Measurements from ENCODE around the gene CD58.

CD58 gene

DNA sequence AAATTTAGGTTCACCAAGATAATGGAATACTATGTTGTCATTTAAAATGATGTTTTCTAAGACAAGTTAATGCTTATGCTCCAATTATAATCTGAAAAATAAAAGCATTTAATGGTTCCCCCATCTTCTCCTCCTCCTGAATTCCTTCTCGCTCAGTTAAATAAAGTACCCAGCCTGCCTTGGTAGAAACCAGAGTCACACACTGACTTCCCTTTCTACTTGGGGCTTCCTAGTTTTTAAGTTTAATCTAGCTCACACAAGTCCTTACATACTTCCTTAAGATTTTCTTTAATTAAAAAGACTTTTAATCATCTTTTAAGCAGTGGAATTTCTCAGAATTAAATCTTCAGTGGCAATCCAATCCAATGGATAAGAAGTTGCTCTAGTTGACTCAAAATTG, 32.9 kb downstream of the CD58 start:
- DNase-seq, result no peak

DNA sequence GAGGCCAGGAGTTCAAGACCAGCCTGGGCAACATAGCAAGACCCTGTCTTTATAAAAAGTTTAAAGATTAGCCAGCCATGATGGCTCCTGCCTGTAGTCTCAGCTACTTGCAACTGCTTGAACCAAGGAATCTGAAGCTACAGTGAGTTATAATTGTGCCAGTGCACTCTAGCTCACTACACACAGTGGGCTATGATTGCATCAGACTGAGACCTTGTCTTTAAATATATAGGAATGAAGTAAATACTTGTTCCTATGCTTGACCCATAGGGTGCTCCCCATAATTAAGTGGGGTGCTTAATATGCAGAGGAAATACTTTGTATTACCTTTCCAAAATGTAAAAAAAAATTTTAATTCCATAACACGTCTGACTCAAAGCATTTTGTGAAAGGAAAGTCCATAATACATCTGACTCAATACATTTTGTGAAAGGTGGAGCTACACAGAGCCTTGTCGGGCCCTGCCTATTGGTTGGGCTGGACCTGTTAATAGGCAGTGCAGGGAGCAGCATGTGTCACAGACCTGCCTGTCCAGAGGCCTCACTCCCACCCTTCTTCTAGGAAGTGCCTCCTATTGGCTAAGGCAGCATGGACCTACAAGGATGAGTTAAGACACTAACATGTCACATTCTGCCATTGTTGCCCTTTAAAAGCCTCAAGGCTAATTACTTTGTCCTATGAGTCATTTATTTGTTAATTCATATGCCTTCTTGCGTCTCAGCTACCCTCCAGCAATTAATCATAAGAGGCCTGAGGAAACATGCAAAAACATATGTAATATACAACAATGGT, 33.6 kb downstream of the CD58 start:
- no peak for DNase-seq

DNA sequence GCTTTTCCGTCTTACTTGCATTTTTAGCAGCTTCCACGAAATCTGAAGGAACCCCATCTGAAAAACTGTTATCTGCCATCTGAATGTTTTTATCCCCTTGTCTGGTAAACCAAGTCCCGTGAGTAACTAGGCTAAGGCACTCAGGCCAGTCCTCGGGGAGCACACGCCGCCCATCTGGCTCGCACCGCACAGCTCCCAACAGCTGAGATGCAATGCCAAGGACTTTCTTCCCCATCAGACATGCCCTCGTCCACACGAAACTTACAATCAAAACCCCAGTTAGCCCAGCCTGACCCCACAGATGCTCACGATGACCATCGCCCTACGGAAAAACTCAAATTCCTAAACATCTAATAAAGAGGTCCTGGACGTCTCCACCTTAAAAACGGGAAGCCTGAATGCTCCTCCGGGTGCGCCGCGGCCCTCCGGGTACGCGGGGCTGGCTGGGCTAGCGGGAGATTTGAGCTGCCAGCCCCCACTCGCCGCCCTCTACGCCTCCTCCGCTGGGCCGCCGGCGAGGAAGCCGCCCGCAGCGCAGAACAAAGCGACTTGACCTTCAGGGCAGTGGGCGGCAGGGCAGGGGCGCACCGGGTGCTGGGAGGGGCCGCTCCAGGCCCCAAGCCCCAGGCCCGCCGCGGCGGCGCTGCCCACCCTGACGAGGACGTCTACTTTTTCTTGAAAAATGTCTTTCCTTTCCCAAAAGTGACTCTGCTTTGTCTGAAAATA, 36.6 kb downstream of the CD58 start:
- no peak for DNase-seq

DNA sequence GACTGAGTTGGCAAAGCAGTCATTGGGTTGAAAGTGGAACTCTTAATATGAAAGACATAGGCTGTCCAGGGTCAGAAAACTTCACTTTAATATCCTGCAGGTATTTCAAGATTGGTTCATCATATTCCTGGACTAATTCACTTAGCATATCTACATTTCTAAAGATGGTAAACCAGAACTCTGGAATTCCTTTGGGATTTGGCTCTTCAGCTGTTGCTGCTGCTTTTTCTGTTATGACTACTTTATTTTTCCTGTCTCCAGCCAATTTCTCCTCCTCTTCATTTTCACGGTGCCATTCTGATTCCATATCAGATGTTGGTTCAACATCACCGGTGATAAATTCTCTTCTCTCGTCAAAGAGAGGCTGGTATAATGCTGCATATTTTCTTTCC, 37.4 kb downstream of the CD58 start:
- no peak for DNase-seq

DNA sequence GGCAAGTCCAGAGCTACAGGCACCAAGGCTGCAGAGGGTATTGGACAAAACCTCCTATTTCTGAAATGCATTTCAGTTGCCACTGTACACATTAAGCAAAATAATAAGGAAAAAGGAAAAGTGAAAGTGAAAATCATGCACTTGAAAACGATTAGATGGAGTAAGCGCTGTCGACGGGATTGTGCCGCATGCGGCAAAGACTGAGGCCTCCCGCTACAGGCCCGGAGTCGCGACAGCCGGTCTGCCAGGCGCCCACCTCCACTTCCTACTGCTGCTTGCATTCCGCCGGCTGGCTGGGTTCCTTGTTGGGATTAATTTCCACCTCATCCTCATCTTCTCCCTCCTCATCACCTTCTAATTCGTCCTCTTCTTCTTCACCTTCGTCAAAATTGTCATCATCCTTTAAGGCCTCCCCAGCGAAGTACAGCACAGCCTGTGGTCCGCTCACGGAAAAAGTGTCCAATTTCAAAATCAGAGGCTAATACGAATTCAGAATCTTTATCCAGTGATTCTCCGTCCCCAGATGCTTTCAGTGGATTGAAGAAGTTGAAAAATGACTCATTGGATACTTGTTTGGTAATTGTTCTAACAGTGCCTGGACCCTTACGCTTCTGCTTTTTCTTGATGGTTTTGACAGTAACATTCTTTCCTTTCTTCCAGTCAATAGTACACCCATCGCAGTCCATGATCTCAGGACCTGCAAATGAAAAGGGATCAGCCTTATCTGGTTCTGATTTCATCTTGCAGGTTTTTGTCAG, 38.0 kb downstream of the CD58 start:
- no peak for DNase-seq

DNA sequence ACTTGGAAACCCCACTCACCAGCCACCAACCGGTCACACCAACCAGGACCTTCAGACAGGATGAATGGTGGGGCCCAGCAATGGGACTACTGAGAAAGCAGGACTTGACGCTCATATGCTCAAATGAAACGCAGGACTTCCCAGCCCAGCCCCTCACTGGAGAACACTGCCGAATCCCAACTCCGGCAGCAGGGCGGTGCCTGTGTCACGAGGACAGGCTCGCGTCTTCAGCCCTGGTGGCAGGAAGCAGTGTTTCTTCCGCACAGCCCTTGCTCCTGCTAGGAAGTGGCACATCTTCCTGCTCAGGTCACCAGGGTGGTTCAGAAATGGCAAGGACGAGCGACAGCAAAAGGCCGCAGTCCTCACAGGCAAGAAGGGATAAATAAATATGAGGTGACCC, 38.9 kb downstream of the CD58 start:
- DNase-seq, result no peak

DNA sequence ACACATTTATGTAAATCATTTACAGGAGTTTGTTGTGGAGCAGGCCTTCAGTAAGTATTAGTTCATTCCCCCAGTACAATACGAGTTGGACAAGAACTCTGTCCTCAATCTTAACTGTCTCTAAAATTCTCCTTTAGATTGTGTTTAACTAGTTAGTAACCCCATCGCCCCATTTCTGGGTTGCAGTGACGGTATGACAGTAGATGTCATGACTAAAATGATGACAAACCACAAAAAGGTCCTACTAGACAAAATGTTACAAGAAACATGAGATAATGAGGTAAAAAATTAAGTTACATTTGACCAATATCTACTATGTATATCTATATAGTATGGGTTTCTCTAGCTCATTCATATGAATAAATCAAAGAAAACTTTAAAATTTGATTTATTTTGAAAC, 41.1 kb downstream of the CD58 start:
- DNase-seq, result no peak

DNA sequence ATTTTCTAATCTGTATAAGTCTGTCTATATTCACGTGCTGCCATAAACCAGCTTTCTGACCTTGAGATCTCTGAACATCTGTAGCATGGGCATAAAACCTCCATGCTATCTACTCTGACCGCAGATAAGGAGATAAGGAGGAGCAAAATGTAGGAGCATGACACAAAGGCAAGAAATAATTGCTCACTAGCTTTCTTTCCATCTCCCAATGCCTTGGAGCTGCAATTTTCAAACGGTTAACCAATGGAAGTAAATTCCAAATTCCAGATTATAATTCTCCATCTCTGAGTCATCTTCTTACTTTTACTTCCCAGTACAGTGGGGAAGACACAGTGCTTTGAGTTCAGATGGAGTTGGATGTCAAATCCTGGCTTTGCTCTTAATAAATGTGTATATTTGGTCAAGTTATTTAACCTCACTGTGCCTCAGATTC, 41.6 kb downstream of the CD58 start:
- no peak for DNase-seq

DNA sequence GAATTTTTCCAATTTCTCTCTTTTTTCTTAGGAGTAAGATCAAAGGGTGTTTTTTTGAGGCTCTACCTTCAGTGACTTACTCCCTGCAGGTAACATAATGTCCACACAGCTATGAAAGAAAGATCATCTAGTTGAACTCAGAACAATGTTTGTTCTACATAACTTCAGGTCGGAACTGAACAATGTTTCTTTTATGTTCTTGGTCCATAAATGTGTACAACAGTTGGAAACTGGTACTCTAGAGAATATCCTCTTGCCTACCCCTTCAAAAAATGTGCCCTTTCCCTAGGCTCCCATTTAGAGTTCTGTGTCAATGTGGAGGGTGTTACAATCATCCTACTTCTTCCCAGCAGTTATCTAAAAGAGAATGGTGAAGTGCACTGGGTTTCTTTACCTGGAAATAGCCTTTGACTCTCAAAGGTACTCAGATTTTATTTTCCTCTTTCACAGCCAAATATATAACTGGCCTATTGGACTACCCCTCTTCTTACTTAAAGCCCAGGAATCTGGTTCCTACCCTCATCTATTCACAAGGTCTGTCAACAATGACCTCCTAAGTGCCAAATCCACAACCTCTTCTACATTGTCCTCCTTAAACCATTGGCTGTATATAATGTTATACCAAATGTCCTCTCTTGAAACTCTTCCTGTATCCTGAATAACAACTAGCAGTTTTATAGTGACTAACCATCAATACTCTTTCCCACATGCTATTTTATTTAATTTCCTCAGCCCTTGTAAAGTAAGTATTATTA, 42.3 kb downstream of the CD58 start:
- DNase-seq, result no peak

DNA sequence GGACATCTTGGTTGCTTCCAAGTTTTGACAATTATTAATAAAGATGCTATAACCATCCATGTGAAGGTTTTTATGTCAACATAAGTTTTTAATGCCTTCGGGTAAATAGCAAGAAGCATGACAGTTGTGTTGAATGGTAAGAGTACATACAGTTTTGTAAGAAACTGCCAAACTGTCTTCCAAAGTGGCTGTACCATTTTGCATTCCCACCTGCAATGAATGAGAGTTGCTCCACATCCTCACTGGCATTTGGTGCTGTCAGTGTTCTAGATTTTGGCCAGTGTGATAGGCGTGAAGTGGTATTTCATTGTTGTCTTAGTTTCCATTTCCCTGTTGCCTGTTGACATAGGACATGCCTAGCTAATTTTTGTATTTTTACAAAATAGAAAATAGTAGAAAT, 45.4 kb downstream of the CD58 start:
- DNase-seq, result no peak

DNA sequence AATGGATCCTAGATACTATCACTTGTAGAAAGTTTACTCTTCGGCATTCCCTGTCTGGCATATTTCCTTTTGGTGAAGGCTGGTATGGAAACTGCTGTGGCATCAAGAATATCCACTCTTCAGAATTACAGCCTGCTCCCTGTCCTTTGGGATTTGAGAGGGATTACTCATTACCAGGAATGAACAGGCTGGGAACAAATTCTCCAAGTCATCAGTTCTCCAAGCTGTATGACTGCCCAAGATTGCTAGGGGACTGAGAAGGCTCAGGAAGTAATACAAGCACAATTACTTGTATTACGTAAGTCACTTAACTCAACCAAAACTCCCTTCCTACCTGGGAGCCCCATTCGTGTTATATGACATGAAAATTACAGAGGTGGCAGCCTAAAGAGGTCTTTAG, 49.6 kb downstream of the CD58 start:
- no peak for DNase-seq

DNA sequence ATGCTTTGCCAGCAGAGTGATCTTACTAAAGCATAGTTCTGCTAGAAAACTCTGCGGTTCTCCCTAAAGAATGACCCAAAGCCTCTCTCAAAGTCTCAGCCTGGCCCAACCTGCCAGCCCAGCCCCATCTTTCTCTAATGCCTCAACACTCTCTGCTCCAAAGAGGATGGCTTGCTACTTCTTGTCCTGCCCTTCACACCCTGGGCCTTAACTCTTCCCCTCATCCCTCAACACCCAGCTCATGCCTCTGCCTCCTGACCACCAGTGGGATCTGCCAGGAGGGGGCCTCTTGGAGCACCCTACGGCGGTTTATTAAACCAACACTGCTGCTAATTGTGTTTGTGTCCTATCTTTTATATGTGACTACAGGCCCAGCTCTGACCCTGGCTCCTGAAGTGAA, 52.4 kb downstream of the CD58 start:
- DNase-seq, result no peak

DNA sequence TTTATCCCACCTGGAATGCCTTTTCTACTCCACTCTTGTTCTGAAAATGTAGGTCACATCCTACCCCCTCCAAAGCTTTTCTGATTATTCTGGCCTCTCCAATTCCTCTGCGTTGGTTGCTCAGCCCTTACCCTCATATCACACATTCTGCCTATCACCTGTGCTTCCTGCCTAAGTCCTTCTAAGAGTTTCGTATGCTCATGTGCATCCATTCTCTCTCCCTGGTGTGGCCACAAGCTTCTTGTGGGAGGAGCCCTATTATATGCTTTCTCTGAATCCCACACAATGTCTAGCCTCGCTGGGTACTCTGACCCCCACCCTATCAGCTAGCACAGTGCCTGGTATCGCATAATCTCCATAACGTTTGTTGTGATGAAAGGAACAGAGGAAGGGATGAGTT, 54.2 kb downstream of the CD58 start:
- no peak for DNase-seq

DNA sequence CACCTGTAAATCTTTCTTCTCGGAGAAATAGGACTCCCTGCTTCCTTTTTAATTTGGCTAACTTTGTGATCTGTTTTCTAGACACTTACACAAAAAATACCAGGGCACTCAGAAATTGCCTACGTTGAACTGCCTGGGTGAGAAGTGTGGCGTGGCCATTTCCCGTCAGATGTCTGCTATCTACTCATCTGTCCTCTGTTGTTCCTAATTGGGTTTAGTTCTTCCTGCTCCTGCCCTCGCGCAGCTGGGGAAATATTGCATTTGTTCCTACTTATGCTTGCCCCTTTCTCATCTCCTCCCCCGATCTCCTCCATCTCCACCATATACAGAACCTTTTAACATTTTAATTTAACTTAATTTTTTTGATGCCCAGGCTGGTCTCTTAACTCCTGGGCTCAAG, 55.1 kb downstream of the CD58 start:
- DNase-seq, result no peak

DNA sequence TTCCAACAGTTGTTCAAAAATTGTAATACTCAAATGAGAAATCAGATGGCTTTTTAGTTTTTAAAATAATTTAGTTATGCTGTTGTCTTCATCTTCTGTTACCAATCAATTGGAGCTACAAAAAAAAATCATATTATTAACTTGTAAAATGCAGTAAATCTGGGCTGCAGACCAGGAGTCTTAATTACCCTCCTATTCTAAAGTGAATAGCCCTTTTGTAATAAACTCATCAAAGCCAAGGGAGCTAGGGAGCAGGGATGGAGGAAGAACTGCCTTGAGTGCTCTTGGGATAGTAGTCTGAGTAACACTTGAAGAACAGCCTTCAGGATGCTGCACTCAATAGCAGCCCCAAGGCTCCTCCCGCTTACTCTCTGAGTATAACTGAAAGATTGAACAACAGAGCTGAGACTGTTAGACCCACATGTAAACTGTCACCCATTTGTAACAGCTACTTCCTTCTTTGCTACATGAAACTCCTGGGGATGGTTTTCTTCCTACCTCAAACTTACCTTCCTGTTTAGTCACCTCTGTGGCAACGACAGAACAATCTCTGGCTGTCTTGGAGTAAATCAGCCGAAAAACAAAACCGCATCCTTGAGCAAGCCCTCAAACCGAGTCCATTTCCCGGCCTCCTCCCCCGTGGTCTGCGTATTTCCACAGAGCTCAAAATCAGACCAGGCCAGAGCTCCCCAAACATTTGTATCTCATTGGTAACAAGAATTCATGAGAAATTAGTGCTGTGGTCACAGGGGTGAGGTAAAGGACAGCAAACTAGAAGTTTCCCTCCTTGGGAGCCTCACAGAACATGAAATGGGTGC, 55.9 kb downstream of the CD58 start:
- DNase-seq, result no peak

DNA sequence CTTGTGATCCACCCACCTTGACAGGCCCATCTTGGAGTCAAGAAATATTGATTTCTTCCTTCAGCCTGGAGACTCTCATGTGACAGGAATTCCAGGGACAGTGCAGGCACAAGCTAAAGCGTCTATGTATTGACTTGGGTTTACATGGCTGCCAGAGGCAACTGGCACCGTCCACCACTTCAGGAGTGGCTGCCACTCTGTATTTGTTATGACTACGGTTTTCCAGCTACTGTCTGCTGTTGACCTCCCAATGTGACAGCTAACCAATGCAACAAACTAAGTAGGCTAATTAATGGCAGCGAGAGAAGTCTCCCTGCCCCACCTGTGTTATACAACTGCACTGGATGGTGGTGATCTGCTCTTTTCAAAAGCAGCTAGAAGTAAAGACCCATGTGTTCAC, 56.9 kb downstream of the CD58 start:
- DNase-seq, result no peak

DNA sequence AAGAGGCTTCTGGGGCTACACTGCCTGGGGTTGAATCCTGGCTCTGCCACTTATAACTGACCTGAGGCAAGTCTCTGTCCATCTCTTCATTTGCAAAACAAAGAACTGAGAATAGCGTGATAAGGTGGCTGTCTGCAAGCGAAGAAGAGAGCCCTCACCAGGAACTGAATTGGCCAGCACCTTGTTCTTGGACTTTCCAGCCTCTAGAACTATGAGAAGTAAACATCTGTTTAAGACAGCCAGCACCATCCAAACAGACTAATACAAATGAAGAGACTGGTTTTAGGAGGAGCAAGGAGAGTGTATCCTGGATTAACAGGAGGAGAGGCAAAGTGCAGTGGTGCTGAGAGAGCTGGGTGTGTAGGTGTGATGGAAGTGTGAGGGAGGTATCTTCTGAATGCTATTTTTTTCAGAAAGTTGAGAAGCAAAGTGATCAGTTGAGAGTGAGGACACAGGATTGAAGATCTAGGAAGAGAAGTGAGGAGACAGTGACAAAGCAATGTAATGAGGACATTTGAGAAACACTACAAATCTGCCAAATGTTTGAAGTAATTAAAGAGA, 59.3 kb downstream of the CD58 start:
- no peak for DNase-seq

DNA sequence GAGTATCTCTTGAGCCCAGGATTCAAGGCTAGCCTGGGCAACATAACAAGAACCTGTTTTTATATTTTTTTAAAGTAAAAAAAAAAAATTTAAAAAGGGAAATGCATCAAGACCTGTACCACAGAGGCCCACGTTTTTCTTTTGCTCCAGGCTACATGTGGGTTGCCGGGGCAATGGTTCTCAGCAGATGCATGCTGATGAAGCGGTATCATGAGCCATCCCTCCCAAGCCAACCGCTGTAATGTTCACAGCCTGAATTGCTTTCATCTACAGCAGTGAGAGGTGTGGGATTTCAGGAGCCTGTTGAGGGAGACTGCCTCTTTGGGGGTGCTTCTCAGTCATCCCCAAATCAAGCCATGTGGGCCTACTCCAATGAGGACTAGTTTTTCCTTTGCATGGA, 60.5 kb downstream of the CD58 start:
- no peak for DNase-seq

DNA sequence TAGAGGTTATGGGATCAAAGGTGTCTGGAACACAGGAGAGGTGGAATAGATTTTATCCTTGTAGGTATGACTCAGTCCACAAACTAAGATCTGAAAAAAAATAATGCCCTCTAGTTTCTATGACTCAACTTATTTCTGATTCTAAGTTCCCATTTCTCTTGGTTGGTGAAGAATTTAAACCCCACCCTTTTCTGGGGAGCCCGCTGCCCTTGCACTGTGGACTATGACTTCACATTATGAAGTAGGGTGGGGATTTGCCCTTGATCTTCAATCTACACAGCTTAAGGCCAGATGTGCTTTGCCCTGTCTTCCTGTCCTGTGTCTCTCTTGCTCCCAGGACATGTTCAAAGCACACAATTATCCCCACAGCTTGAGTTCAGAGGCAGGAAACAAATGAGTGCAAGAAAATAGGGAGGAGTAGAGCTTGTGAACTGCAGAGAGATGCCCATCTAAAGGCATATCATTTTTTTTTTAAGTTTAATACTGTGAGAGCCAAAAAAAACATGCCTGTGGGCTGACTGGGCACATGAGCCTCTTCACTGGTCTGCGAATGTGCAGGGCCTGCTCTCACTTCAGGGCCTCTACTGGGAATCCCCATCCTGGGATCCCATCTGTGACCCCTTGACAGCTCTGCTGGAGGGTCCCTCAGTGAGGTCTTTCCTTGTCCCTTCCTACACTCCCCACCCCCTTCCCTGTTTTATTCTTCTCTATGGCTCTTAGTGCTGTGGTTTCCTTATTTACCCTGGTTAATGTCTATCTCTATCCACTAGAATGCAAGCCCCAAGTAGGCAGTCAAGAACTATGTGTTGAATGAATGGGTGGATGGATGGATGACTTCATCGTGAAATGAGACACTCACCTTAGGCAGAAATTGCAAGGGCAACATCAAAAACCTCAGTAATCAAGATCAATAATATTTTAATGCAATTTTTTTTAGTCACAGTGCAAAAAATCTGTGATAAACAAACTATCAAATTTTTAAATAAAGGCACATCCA, 61.5 kb downstream of the CD58 start:
- no peak for DNase-seq
